ENCODE measurements around the gene CCDC88B.

CCDC88B gene

DNA sequence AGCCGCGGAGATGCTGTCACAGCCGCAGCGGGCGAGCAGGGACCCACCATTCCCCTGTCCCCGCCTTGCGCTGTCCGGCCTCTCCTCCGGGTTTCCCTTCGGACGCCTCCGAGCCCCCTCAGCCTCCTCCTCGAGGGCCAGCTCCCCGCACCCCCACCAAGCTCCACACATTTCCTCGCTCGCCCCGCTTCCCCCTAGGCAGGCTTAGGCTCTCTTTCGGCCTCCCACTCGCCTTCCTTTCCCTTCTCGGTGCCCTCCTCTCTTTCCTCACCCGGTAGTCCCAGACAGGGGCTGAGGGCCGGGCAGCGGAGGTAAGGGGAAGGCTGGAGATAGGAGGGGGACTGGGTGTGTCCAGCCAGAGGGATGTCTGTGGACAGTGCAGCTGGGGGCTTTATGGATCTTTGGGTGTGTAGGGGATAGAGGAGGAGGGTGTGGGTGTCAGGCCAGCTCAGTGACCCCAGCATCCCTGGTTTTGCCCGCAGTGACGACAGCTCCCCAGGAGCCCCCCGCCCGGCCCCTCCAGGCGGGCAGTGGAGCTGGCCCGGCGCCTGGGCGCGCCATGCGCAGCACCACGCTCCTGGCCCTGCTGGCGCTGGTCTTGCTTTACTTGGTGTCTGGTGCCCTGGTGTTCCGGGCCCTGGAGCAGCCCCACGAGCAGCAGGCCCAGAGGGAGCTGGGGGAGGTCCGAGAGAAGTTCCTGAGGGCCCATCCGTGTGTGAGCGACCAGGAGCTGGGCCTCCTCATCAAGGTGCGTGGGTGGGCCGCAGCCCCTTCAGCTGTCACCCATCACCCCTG is 47.3 kb upstream of the CCDC88B start:
- TF ChIP-seq TAF1 (IDR thresholded peaks at IDR 0.05; ENCODE audit: low read depth): no peak
- TF ChIP-seq YY1 (IDR thresholded peaks at IDR 0.05; ENCODE audit: low read depth): no peak
- TF ChIP-seq, protein P1, sequence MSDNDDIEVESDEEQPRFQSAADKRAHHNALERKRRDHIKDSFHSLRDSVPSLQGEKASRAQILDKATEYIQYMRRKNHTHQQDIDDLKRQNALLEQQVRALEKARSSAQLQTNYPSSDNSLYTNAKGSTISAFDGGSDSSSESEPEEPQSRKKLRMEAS (IDR thresholded peaks at IDR 0.05): no peak
- TF ChIP-seq, protein P2, sequence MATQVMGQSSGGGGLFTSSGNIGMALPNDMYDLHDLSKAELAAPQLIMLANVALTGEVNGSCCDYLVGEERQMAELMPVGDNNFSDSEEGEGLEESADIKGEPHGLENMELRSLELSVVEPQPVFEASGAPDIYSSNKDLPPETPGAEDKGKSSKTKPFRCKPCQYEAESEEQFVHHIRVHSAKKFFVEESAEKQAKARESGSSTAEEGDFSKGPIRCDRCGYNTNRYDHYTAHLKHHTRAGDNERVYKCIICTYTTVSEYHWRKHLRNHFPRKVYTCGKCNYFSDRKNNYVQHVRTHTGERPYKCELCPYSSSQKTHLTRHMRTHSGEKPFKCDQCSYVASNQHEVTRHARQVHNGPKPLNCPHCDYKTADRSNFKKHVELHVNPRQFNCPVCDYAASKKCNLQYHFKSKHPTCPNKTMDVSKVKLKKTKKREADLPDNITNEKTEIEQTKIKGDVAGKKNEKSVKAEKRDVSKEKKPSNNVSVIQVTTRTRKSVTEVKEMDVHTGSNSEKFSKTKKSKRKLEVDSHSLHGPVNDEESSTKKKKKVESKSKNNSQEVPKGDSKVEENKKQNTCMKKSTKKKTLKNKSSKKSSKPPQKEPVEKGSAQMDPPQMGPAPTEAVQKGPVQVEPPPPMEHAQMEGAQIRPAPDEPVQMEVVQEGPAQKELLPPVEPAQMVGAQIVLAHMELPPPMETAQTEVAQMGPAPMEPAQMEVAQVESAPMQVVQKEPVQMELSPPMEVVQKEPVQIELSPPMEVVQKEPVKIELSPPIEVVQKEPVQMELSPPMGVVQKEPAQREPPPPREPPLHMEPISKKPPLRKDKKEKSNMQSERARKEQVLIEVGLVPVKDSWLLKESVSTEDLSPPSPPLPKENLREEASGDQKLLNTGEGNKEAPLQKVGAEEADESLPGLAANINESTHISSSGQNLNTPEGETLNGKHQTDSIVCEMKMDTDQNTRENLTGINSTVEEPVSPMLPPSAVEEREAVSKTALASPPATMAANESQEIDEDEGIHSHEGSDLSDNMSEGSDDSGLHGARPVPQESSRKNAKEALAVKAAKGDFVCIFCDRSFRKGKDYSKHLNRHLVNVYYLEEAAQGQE (IDR thresholded peaks at IDR 0.05; ENCODE audit: low read depth): no peak
- no peak for TF ChIP-seq CREB1 (IDR thresholded peaks at IDR 0.05; ENCODE audit: low read depth)
- no peak for TF ChIP-seq NFIC (IDR thresholded peaks at IDR 0.05)
- TF ChIP-seq RAD21 (IDR thresholded peaks at IDR 0.05; ENCODE audit: low read depth): no peak
- TF ChIP-seq, protein P3, sequence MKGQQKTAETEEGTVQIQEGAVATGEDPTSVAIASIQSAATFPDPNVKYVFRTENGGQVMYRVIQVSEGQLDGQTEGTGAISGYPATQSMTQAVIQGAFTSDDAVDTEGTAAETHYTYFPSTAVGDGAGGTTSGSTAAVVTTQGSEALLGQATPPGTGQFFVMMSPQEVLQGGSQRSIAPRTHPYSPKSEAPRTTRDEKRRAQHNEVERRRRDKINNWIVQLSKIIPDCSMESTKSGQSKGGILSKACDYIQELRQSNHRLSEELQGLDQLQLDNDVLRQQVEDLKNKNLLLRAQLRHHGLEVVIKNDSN (IDR thresholded peaks at IDR 0.05): no peak
- TF ChIP-seq EGR1 (IDR thresholded peaks at IDR 0.05): no peak
- no peak for TF ChIP-seq TEAD4 (IDR thresholded peaks at IDR 0.05)
- no peak for TF ChIP-seq CEBPB (IDR thresholded peaks at IDR 0.05)
- TF ChIP-seq FOXM1 (IDR thresholded peaks at IDR 0.05; ENCODE audit: borderline replicate concordance, low read depth): no peak
- no peak for TF ChIP-seq EP300 (IDR thresholded peaks at IDR 0.05; ENCODE audit: borderline replicate concordance)

DNA sequence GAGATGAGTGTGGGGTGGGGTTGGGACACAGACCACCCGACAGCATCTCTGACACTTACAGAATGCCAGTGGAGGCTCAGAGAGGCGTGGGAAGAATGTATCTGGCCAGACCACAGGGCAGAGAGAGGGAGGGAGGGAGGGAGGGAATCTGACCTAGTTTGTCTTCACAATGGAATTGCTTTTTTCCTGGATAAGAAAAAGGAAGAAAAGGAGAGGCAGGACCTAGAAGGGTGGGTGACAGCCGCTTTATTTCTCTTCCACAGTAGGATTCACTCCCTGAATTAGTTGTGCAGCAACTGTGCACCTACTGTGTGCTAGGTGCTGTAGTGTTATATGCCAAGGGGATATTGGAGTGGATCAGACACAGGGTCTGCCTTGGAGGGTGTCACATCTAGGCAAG is 45.2 kb upstream of the CCDC88B start:
- TF ChIP-seq RAD21 (IDR thresholded peaks at IDR 0.05; ENCODE audit: low read depth) (no peak), NFIC (IDR thresholded peaks at IDR 0.05) (no peak), FOXM1 (IDR thresholded peaks at IDR 0.05; ENCODE audit: borderline replicate concordance, low read depth) (no peak), TCF12 (IDR thresholded peaks at IDR 0.05; ENCODE audit: low read depth) (no peak), EGR1 (IDR thresholded peaks at IDR 0.05) (no peak), CEBPB (IDR thresholded peaks at IDR 0.05) (no peak), TEAD4 (IDR thresholded peaks at IDR 0.05) (no peak), ZBTB7A (IDR thresholded peaks at IDR 0.05; ENCODE audit: low read depth) (no peak)
- TF ChIP-seq, protein P1 (IDR thresholded peaks at IDR 0.05): no peak
- TF ChIP-seq, protein P2 (IDR thresholded peaks at IDR 0.05; ENCODE audit: low read depth): no peak

DNA sequence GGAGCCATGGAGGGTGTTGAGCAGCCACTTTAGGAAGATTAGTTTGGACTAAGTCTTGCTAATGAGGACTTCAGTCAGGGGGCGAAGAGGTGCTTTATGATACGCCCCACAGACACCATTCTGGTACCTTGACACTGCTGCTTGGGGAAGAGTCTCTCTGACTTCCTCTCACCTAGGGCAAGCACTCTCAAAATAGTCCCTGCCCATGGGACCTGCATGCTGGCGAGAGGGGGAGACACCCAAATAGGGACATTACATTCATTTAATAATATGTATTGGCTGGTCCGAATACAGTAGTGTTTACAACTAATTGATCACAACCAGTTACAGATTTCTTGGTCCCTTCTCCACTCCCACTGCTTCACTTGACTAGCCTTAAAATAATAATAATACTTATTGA is 44.2 kb upstream of the CCDC88B start:
- no peak for TF ChIP-seq TCF12 (IDR thresholded peaks at IDR 0.05; ENCODE audit: low read depth)
- TF ChIP-seq CEBPB (IDR thresholded peaks at IDR 0.05): no peak
- no peak for TF ChIP-seq EP300 (IDR thresholded peaks at IDR 0.05; ENCODE audit: borderline replicate concordance)
- no peak for TF ChIP-seq ZBTB7A (IDR thresholded peaks at IDR 0.05; ENCODE audit: low read depth)
- TF ChIP-seq TAF1 (IDR thresholded peaks at IDR 0.05; ENCODE audit: low read depth): no peak
- TF ChIP-seq EGR1 (IDR thresholded peaks at IDR 0.05): no peak
- no peak for TF ChIP-seq YY1 (IDR thresholded peaks at IDR 0.05; ENCODE audit: low read depth)
- no peak for TF ChIP-seq NFIC (IDR thresholded peaks at IDR 0.05)
- no peak for TF ChIP-seq CREB1 (IDR thresholded peaks at IDR 0.05; ENCODE audit: low read depth)

DNA sequence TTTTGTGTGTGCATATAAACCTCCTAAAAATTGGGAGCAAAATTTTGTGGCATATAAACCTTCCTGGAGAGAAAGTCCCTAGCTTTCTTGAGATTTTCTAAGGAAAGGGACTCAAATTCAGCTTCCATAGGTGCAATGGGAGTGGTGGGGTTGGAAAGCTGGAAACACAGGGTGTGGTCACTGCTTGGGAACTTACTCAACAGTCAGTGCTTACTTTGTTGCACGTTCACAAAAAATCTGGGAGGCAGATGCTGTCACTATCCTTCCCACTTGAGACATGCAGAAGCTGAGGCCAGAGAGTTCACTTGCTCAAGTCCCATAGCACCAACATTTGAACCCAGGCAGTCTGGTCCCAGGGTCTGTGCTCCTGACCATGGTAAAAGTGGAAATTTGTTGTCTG is 43.8 kb upstream of the CCDC88B start:
- TF ChIP-seq CEBPB (IDR thresholded peaks at IDR 0.05) (no peak), TAF1 (IDR thresholded peaks at IDR 0.05; ENCODE audit: low read depth) (no peak), TCF12 (IDR thresholded peaks at IDR 0.05; ENCODE audit: low read depth) (no peak), NFIC (IDR thresholded peaks at IDR 0.05) (no peak), EGR1 (IDR thresholded peaks at IDR 0.05) (no peak), CREB1 (IDR thresholded peaks at IDR 0.05; ENCODE audit: low read depth) (no peak)

DNA sequence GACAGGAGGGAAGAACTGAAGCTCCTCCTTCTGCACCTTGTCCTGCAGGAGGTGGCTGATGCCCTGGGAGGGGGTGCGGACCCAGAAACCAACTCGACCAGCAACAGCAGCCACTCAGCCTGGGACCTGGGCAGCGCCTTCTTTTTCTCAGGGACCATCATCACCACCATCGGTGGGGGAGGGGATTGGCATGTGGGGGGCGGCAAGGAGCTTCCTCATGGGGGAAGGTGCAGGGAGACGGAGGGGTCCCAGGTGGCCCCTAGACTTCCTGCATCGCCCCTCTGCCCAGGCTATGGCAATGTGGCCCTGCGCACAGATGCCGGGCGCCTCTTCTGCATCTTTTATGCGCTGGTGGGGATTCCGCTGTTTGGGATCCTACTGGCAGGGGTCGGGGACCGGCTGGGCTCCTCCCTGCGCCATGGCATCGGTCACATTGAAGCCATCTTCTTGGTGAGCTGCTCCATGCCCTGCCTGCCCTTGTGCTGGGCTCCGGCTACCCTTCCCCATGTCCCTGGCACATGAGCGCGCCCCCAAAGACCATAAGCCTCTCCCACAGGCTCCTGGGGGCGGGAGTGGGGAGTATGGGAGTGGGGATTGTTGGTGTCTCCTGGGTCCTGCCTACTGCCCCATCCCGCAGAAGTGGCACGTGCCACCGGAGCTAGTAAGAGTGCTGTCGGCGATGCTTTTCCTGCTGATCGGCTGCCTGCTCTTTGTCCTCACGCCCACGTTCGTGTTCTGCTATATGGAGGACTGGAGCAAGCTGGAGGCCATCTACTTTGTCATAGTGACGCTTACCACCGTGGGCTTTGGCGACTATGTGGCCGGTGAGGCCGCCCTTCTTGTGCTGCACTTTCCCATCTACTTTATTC is 42.9 kb upstream of the CCDC88B start:
- no peak for TF ChIP-seq EGR1 (IDR thresholded peaks at IDR 0.05)
- TF ChIP-seq TAF1 (IDR thresholded peaks at IDR 0.05; ENCODE audit: low read depth): no peak
- TF ChIP-seq, protein P3 (IDR thresholded peaks at IDR 0.05): no peak
- TF ChIP-seq NFIC (IDR thresholded peaks at IDR 0.05): no peak
- no peak for TF ChIP-seq FOXM1 (IDR thresholded peaks at IDR 0.05; ENCODE audit: borderline replicate concordance, low read depth)
- no peak for TF ChIP-seq ZBTB7A (IDR thresholded peaks at IDR 0.05; ENCODE audit: low read depth)
- TF ChIP-seq CREB1 (IDR thresholded peaks at IDR 0.05; ENCODE audit: low read depth): no peak
- TF ChIP-seq, protein P1 (IDR thresholded peaks at IDR 0.05): no peak
- TF ChIP-seq TCF12 (IDR thresholded peaks at IDR 0.05; ENCODE audit: low read depth): no peak
- TF ChIP-seq, protein P2 (IDR thresholded peaks at IDR 0.05; ENCODE audit: low read depth): no peak
- no peak for TF ChIP-seq YY1 (IDR thresholded peaks at IDR 0.05; ENCODE audit: low read depth)
- TF ChIP-seq CEBPB (IDR thresholded peaks at IDR 0.05): no peak
- TF ChIP-seq EP300 (IDR thresholded peaks at IDR 0.05; ENCODE audit: borderline replicate concordance): no peak
- TF ChIP-seq TEAD4 (IDR thresholded peaks at IDR 0.05): no peak
- TF ChIP-seq RAD21 (IDR thresholded peaks at IDR 0.05; ENCODE audit: low read depth): no peak

Data from Ishikawa (cell line).